Breast epithelium (tissue), 4 donors: ENCODE data around the gene MMS19. TPM values are rescaled to one million over a fixed set of nuclear protein-coding genes. Genes with fewer than 3 reads are reported as not detected.
"Not testable (repeated sequence)": the region's sequence is repeated elsewhere in the genome, so short reads cannot be mapped to it uniquely, and the experiment has no call there.

ENCODE experiments used
- DNase-seq, 2 donors: peaks; one replicate each; pipeline ENCODE4 v3.0.0-alpha.2; 2019; ENCODE audit warnings: low spot score in 2 of 2
- H3K27ac ChIP-seq, 2 donors: fragments of 200-600 bp; sonication (generic) in 1 of 2; one replicate each; pipeline ENCODE4 v1.5.1; 2016 to 2019; ENCODE audit warnings: mild to moderate bottlenecking in 1 of 2
- H3K27me3 ChIP-seq, 2 donors: fragments of 200-600 bp; sonication (generic) in 1 of 2; one replicate each; pipeline versions ENCODE4 v1.5.1 to v1.6.0; 2017 to 2019; ENCODE audit warnings: control low read depth in 1 of 2, mild to moderate bottlenecking in 1 of 2
- H3K36me3 ChIP-seq: fragments of 200-600 bp; one replicate; pipeline ENCODE4 v1.5.1; 2019
- H3K4me1 ChIP-seq, 2 donors: fragments of 200-600 bp; sonication (generic); one replicate each; pipeline ENCODE4 v1.5.1; 2016 to 2019; ENCODE audit warnings: control low read depth in 1 of 2
- H3K4me3 ChIP-seq, 3 donors: fragments of 200-600 bp; sonication (generic); 1 replicate in 2 of 3; 2 replicates in 1 of 3; pipeline ENCODE4 v1.5.1; 2016 to 2019; ENCODE audit warnings: mild to moderate bottlenecking in 3 of 3, moderate library complexity in 2 of 3
- H3K9me3 ChIP-seq, 2 donors: fragments of 200-600 bp; sonication (generic) in 1 of 2; one replicate each; pipeline ENCODE4 v1.5.1; 2016 to 2019; ENCODE audit warnings: control low read depth in 1 of 2
- POLR2A ChIP-seq: fragments of 450-650 bp; IDR thresholded peaks from one replicate; pipeline ENCODE4 v1.6.1; 2016; ENCODE audit warnings: antibody characterized with exemption, mild to moderate bottlenecking, moderate library complexity
- POLR2AphosphoS5 ChIP-seq, 3 donors: sonication (generic); formaldehyde crosslinking; IDR thresholded peaks; one replicate each; pipeline ENCODE4 v1.6.1; 2017; ENCODE audit warnings: antibody characterized with exemption in 3 of 3
- intact Hi-C: fragments of 100-400 bp; cut with DNase I; formaldehyde crosslinking; loops from one replicate; pipeline ENCODE4 v1.15.1; 2023; ENCODE audit warnings: low total_unique reads
- total RNA-seq, 3 donors: library from RNA; depleted of rRNA; stranded (reverse); fragments of >200 nt; gene quantifications; one replicate each; pipeline ENCODE4 v1.1.0, GENCODE V29; 2016
- TF ChIP-seq, protein P1 (sequence below), 3 donors: fragments of 450-650 bp; IDR thresholded peaks; one replicate each; pipeline ENCODE4 v1.5.1; 2016 to 2017; ENCODE audit warnings: antibody characterized with exemption in 3 of 3, mild to moderate bottlenecking in 3 of 3, moderate library complexity in 3 of 3

Gene MMS19
- total RNA-seq, 3 donors from 2014 or later: 73.0 to 109 (median 78.7) TPM

DNA sequence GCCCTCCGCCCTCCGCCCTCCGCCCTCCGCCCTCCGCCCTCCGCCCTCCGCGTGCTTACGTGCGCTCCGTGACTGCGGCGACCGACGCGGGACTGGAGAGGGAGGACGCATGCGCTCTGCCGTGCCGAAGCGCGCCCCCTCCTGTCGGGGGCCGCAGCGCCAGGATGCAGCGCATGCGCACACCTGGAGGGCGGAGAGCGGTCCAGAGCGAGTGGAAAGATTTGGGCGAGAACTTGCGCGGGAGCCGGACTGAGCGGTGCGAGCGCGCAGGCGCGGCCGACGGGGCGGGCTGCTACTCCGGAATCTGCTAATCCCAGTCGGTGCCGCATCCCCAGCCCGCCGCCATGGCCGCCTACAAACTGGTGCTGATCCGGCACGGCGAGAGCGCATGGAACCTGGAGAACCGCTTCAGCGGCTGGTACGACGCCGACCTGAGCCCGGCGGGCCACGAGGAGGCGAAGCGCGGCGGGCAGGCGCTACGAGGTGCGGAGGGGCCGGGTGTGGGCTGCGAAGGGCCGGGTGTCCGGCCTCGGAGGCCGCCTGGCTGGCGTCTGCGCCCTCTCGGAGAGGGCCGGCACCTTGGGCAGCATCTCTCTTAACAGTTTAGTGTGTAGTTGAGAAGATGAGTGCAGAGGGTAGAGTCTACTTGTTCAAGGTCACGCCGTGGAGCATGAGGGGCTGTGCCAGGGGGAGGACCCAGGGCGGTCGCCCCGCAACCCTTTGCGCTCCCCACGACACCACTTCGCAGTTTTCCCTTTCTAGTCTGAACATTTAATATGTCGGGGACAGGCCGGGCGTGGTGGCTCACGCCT is 72.1 kb downstream of the MMS19 start, which contains the start of gene PGAM1:
Gene PGAM1, plus strand, starts transcription at position 228 of the 812 bp plus-strand sequence. Its CDS starts 117 bp downstream, at position 345.
- H3K4me3 ChIP-seq: peak within 1 kb of the TSS; percentile 78 to 95 (median 89)
- H3K27me3 ChIP-seq: no peaks in the 10 kb centered on the region
- peak; percentile 94 for DNase-seq
- intact Hi-C loops: no loop called here
- peaks cover 0 to 13% of the 10 kb centered on the region in 2 donors for H3K4me1 ChIP-seq
- TF ChIP-seq POLR2A (peak; percentile 23), POLR2AphosphoS5 (IDR thresholded peaks at IDR 0.05) (peak; percentile 42 to 78 (median 72))
- TF ChIP-seq, protein P1, sequence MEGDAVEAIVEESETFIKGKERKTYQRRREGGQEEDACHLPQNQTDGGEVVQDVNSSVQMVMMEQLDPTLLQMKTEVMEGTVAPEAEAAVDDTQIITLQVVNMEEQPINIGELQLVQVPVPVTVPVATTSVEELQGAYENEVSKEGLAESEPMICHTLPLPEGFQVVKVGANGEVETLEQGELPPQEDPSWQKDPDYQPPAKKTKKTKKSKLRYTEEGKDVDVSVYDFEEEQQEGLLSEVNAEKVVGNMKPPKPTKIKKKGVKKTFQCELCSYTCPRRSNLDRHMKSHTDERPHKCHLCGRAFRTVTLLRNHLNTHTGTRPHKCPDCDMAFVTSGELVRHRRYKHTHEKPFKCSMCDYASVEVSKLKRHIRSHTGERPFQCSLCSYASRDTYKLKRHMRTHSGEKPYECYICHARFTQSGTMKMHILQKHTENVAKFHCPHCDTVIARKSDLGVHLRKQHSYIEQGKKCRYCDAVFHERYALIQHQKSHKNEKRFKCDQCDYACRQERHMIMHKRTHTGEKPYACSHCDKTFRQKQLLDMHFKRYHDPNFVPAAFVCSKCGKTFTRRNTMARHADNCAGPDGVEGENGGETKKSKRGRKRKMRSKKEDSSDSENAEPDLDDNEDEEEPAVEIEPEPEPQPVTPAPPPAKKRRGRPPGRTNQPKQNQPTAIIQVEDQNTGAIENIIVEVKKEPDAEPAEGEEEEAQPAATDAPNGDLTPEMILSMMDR (IDR thresholded peaks at IDR 0.05): peak in 2 of 3 donors; percentile 46 to 52
- H3K36me3 ChIP-seq: no peaks in the 10 kb centered on the region
- peak within 1 kb of the TSS; percentile 88 to 91 for H3K27ac ChIP-seq
- H3K9me3 ChIP-seq: no peaks in the 10 kb centered on the region

DNA sequence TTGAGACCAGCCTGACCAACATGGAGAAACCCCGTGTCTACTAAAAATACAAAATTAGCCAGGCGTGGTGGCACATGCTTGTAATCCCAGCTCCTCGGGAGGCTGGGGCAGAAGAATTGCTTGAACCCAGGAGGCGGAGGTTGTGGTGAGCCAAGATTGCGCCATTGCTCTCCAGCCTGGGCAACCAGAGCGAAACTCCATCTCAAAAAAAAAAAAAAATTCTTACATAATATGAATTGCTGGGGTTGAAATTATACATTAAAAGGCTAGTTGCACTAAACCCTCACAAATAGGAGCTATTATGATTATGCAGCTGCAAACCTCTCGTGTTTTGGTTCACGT is 74.5 kb downstream of the MMS19 start:
- H3K4me3 ChIP-seq, H3K36me3 ChIP-seq, intact Hi-C loops, H3K9me3 ChIP-seq, DNase-seq, H3K27me3 ChIP-seq: not testable (repeated sequence)
- H3K4me1 ChIP-seq: peaks cover 0 to 13% of the 10 kb centered on the region in 2 donors
- peak overlapping the region in 1 of 2 donors; percentile 66 for H3K27ac ChIP-seq

DNA sequence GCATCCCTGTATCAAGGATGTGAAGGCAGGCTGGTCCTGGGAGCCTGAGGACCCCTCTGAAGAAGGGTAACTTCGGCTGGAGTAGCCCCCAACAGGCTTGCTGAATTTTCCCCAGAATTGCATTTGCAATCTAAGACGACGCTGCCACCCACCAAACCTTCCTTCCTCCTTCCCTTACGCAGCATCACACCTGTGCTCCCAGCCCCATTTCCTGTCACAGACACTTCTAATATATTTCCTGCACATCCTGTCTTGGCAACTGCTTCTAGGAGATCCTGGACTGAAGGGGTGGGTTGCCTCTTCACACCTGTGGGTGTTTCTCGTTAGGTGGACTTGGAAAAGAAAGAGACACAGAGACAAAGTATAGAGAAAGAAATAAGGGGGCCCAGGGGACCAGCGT is 81.7 kb downstream of the MMS19 start:
- no peaks in the 10 kb centered on the region for H3K4me1 ChIP-seq
- H3K27ac ChIP-seq: no peak overlapping the region
- no peaks in the 10 kb centered on the region for H3K9me3 ChIP-seq
- H3K36me3 ChIP-seq: no peaks in the 10 kb centered on the region
- H3K4me3 ChIP-seq: no peak overlapping the region
- TF ChIP-seq, protein P1 (IDR thresholded peaks at IDR 0.05): no peak
- TF ChIP-seq POLR2AphosphoS5 (IDR thresholded peaks at IDR 0.05): no peak
- TF ChIP-seq POLR2A: no peak
- DNase-seq: no peak
- intact Hi-C loops: no loop called here
- H3K27me3 ChIP-seq: no peaks in the 10 kb centered on the region

DNA sequence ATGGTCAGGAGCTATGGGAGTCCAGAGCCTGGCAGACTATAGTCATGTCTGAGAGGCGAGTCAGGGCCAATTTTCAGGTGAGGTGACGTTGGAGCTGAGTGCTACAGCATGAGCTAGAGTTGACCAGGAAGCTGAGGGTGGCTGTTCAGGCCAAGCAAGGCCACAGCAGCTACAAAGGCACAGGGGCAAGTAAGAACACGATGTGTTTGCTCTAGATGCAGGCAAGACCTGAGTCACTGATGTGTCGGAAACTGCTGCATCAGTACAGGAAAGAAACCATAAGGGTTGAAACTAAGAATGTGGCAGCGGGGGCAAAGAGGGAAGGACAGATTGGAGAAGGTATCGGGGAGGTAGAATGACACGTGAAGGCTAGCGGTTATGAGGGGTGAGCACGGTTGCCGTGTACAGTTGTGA is 85.3 kb downstream of the MMS19 start:
- H3K27ac ChIP-seq: no peak overlapping the region
- H3K27me3 ChIP-seq: no peaks in the 10 kb centered on the region
- no peak for DNase-seq
- no peaks in the 10 kb centered on the region for H3K36me3 ChIP-seq
- H3K4me1 ChIP-seq: no peaks in the 10 kb centered on the region
- intact Hi-C loops: no loop called here
- no peak overlapping the region for H3K4me3 ChIP-seq
- no peaks in the 10 kb centered on the region for H3K9me3 ChIP-seq
- TF ChIP-seq, protein P1 (IDR thresholded peaks at IDR 0.05): no peak
- TF ChIP-seq POLR2A: no peak

DNA sequence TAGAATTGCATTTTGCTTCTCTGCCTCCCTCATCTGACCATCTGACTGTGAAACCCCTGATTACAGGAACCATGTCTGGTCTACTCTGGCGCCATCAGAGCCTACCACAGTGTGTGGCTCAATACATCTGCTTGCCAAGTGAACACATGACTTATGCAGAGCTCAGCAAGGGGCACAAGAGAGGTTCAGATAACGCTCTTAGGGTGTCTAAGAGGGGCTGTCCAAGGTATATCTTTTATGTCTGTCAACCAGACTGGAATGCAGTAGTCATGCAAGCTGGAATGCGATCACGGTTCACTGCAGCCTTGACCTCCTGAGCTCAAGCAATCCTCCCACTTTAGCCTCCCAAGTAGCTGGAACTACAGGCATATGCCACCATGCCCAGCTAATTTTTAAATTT is 86.8 kb downstream of the MMS19 start:
- TF ChIP-seq, protein P1 (IDR thresholded peaks at IDR 0.05): no peak
- TF ChIP-seq POLR2AphosphoS5 (IDR thresholded peaks at IDR 0.05) (no peak), POLR2A (no peak)
- peaks cover 0 to 7% of the 10 kb centered on the region in 2 donors for H3K4me1 ChIP-seq
- H3K27me3 ChIP-seq: no peaks in the 10 kb centered on the region
- H3K9me3 ChIP-seq: no peaks in the 10 kb centered on the region
- intact Hi-C loops: no loop called here
- no peaks in the 10 kb centered on the region for H3K36me3 ChIP-seq
- no peak overlapping the region for H3K4me3 ChIP-seq
- no peak for DNase-seq
- H3K27ac ChIP-seq: no peak overlapping the region
